GM23338 (cell line): ENCODE measurements around the gene TRPM2. TPM values are rescaled to one million over a fixed set of nuclear protein-coding genes. Genes with fewer than 3 reads are reported as not detected.

ENCODE experiments used
- ATAC-seq: fragments of 200-7000 bp; cut with Tn5 transposase; 3 replicates; pipeline ENCODE4 v1.9.1; 2020
- DNase-seq: peaks from one replicate; pipeline ENCODE4 v3.0.0-alpha.2; 2015; ENCODE audit warnings: low spot score
- H2AFZ ChIP-seq: fragments of 200-600 bp; sonication (generic); 2 replicates; pipeline ENCODE4 v1.8.0; 2016; ENCODE audit warnings: antibody characterized with exemption, mild to moderate bottlenecking, moderate library complexity
- H3F3A ChIP-seq: fragments of 200-600 bp; sonication (generic); replicated peaks from 2 replicates; pipeline ENCODE4 v1.8.0; 2017; ENCODE audit warnings: antibody characterized with exemption, mixed run types, low read depth
- H3K27ac ChIP-seq: fragments of 200-600 bp; sonication (generic); 2 replicates; pipeline ENCODE4 v1.6.1; 2016; ENCODE audit warnings: low read depth
- H3K27me3 ChIP-seq: fragments of 200-600 bp; sonication (generic); 2 replicates; pipeline ENCODE4 v1.8.0; 2016; ENCODE audit warnings: mild to moderate bottlenecking, mixed run types, moderate library complexity; ENCODE audit not compliant: insufficient read depth
- H3K36me3 ChIP-seq: fragments of 200-600 bp; sonication (generic); 2 replicates; pipeline ENCODE4 v1.8.0; 2016; ENCODE audit warnings: mild to moderate bottlenecking; ENCODE audit not compliant: insufficient read depth
- H3K4me1 ChIP-seq: fragments of 200-600 bp; sonication (generic); 2 replicates; pipeline ENCODE4 v1.8.0; 2016; ENCODE audit warnings: mild to moderate bottlenecking, moderate library complexity; ENCODE audit not compliant: insufficient read depth
- H3K4me2 ChIP-seq: fragments of 200-600 bp; sonication (generic); 2 replicates; pipeline ENCODE4 v1.7.1; 2017; ENCODE audit warnings: mixed run types
- H3K4me3 ChIP-seq: fragments of 200-600 bp; sonication (generic); 2 replicates; pipeline ENCODE4 v1.6.1; 2016; ENCODE audit warnings: mixed run types
- H3K79me2 ChIP-seq: fragments of 200-600 bp; sonication (generic); replicated peaks from 2 replicates; pipeline ENCODE4 v1.8.0; 2017; ENCODE audit warnings: mild to moderate bottlenecking; ENCODE audit not compliant: insufficient read depth
- H3K9me2 ChIP-seq: fragments of 200-600 bp; sonication (generic); 2 replicates; pipeline ENCODE4 v1.8.0; 2017; ENCODE audit not compliant: insufficient read depth
- H4K20me1 ChIP-seq: fragments of 200-600 bp; sonication (generic); replicated peaks from 2 replicates; pipeline ENCODE4 v1.8.0; 2017; ENCODE audit warnings: mild to moderate bottlenecking; ENCODE audit not compliant: insufficient read depth
- H3K27ac Mint-ChIP-seq: 2 replicates; pipeline ENCODE4 v1.8.0; 2020; ENCODE audit warnings: inconsistent platforms, mild to moderate bottlenecking, moderate library complexity, mixed read lengths
- H3K27me3 Mint-ChIP-seq: 3 replicates; pipeline ENCODE4 v1.8.0; 2022; ENCODE audit warnings: low read depth, mild to moderate bottlenecking, moderate library complexity, mixed read lengths, inconsistent platforms; ENCODE audit not compliant: insufficient read depth, poor library complexity
- H3K36me3 Mint-ChIP-seq: 3 replicates; pipeline ENCODE4 v1.8.0; 2021; ENCODE audit warnings: low read depth, mild to moderate bottlenecking, inconsistent platforms, moderate library complexity, mixed read lengths
- H3K4me1 Mint-ChIP-seq: 3 replicates; pipeline ENCODE4 v1.8.0; 2020; ENCODE audit warnings: mild to moderate bottlenecking, inconsistent platforms, mixed read lengths
- H3K4me3 Mint-ChIP-seq: 3 replicates; pipeline ENCODE4 v1.8.0; 2021; ENCODE audit warnings: moderate library complexity, mild to moderate bottlenecking, inconsistent platforms, mixed read lengths
- H3K9me3 Mint-ChIP-seq: 3 replicates; pipeline ENCODE4 v1.8.0; 2020; ENCODE audit warnings: moderate library complexity, mild to moderate bottlenecking, inconsistent platforms, mixed read lengths
- CREB1 ChIP-seq: fragments of 250-450 bp; sonication (Bioruptor Pico); IDR thresholded peaks from 2 replicates; pipeline ENCODE4 v1.5.0; 2020; ENCODE audit warnings: low read depth, mild to moderate bottlenecking, moderate library complexity
- CTCF ChIP-seq, 2 experiments: fragments of 200-600 bp in 1 of 2; sonication (generic) in 1 of 2; conservative IDR thresholded peaks; 2 replicates each; pipeline versions ENCODE4 v1.5.1 to v1.6.1; 2016 to 2017; ENCODE audit warnings: antibody characterized with exemption in 2 of 2, low read depth in 2 of 2, mild to moderate bottlenecking in 2 of 2, moderate library complexity in 1 of 2
- ETS1 ChIP-seq: IDR thresholded peaks from 2 replicates; pipeline ENCODE4 v1.6.1; 2016; ENCODE audit warnings: antibody characterized with exemption
- EZH2 ChIP-seq: fragments of 200-600 bp; sonication (generic); IDR thresholded peaks from one replicate; pipeline ENCODE4 v1.8.0; 2017; ENCODE audit warnings: antibody characterized with exemption, mild to moderate bottlenecking, low read depth; ENCODE audit not compliant: unreplicated experiment
- EZH2phosphoT487 ChIP-seq: fragments of 200-600 bp; sonication (generic); IDR thresholded peaks from one replicate; pipeline ENCODE4 v1.8.1; 2018; ENCODE audit warnings: antibody characterized with exemption; ENCODE audit not compliant: unreplicated experiment
- JUNB ChIP-seq: IDR thresholded peaks from one replicate; pipeline ENCODE4 v1.6.1; 2016; ENCODE audit warnings: antibody characterized with exemption; ENCODE audit not compliant: unreplicated experiment
- NANOG ChIP-seq: IDR thresholded peaks from 2 replicates; pipeline ENCODE4 v1.6.1; 2016; ENCODE audit warnings: antibody characterized with exemption, borderline replicate concordance
- POLR2AphosphoS5 ChIP-seq: IDR thresholded peaks from 2 replicates; pipeline ENCODE4 v1.6.1; 2016; ENCODE audit warnings: antibody characterized with exemption, low read depth
- REST ChIP-seq: IDR thresholded peaks from one replicate; pipeline ENCODE4 v1.6.1; 2018; ENCODE audit warnings: antibody characterized with exemption; ENCODE audit not compliant: unreplicated experiment
- STAT1 ChIP-seq: IDR thresholded peaks from one replicate; pipeline ENCODE4 v1.6.1; 2016; ENCODE audit warnings: antibody characterized with exemption; ENCODE audit not compliant: unreplicated experiment
- ZNF114 ChIP-seq: fragments of 250-450 bp; sonication (Bioruptor Pico); IDR thresholded peaks from 2 replicates; pipeline ENCODE4 v1.5.0; 2020; ENCODE audit warnings: mild to moderate bottlenecking, moderate library complexity
- ZNF331 ChIP-seq: fragments of 250-450 bp; sonication (Bioruptor Pico); IDR thresholded peaks from 2 replicates; pipeline ENCODE4 v1.5.0; 2020; ENCODE audit warnings: low read depth, mild to moderate bottlenecking, moderate library complexity
- ZNF462 ChIP-seq: fragments of 250-450 bp; sonication (Bioruptor Pico); IDR thresholded peaks from 2 replicates; pipeline ENCODE4 v1.5.0; 2020; ENCODE audit warnings: mild to moderate bottlenecking, moderate library complexity
- polyA plus RNA-seq: library from polyadenylated mRNA; unstranded; fragments of >200 nt; fragmentation: Nextera tagmentation; extraction: Ambion mirVana; gene quantifications from 2 replicates; pipeline ENCODE4 v1.2.1, GENCODE V29; 2016
- total RNA-seq: library from RNA; depleted of rRNA; stranded (reverse); fragments of >200 nt; shearing (Covaris generic); gene quantifications from 2 replicates; pipeline ENCODE4 v1.2.3, GENCODE V29; 2014

Gene TRPM2
- total and polyA plus RNA-seq, 2 experiments from 2014 or later, result 0.53 to 0.83 TPM

- H3K36me3 Mint-ChIP-seq, result no peaks in the 10 kb centered on the region
- ATAC-seq (no peak), DNase-seq (no peak)
Observed at GRCh38 chr21:44443291-44443890, 90.0 kb downstream of the TRPM2 start.

More at GRCh38 chr21:44443291-44443890, 90.0 kb downstream of the TRPM2 start:
- no peaks in the 10 kb centered on the region for H3F3A ChIP-seq
- H2AFZ ChIP-seq, result no peak overlapping the region
- peaks cover 14% of the 10 kb centered on the region for H3K27me3 Mint-ChIP-seq
- TF ChIP-seq ZNF114 (CRISPR knock-in tag) (no peak), CTCF (conservative IDR thresholded peaks at IDR 0.05; ENCODE audit: low read depth in 2 of 2) (no peak), EZH2 (no peak), ZNF462 (CRISPR knock-in tag) (no peak), REST (no peak), JUNB (no peak), CREB1 (CRISPR knock-in tag) (no peak), NANOG (no peak), ZNF331 (no peak), ETS1 (no peak), EZH2phosphoT487 (no peak), STAT1 (no peak), POLR2AphosphoS5 (no peak)
- H3K4me1 ChIP-seq, result no peaks in the 10 kb centered on the region
- H3K27ac Mint-ChIP-seq, result no peak overlapping the region
- no peaks in the 10 kb centered on the region for H3K36me3 ChIP-seq
- no peak overlapping the region for H3K4me3 ChIP-seq
- H3K4me2 ChIP-seq, result no peak overlapping the region
- H3K9me2 ChIP-seq, result no peaks in the 10 kb centered on the region
- H3K79me2 ChIP-seq, result no peaks in the 10 kb centered on the region
- H3K27ac ChIP-seq, result no peak overlapping the region
- H3K4me1 Mint-ChIP-seq, result no peaks in the 10 kb centered on the region
- no peak overlapping the region for H3K4me3 Mint-ChIP-seq
- H4K20me1 ChIP-seq, result no peaks in the 10 kb centered on the region
- no peaks in the 10 kb centered on the region for H3K9me3 Mint-ChIP-seq
- H3K27me3 ChIP-seq, result no peaks in the 10 kb centered on the region
